HG02798 (cell line): Measurements from ENCODE around the gene DHRSX.
"Not testable (repeated sequence)": the region's sequence is repeated elsewhere in the genome, so short reads cannot be mapped to it uniquely, and the experiment has no call there.

ENCODE experiments used
- ATAC-seq: cut with Tn5 transposase; IDR thresholded peaks from one replicate; pipeline ENCODE4 v1.9.1; 2021; ENCODE audit warnings: mild to moderate bottlenecking; ENCODE audit not compliant: unreplicated experiment, poor library complexity

The DHRSX gene

GRCh38 chrX:2500803-2501558, at the start of gene DHRSX, which contains the start of gene ZBED1:
Gene DHRSX, minus strand, starts transcription at chrX:2500976. Its CDS starts 51 bp downstream, at chrX:2500925.
Gene ZBED1, minus strand, starts transcription at chrX:2500976. Its CDS starts 10,257 bp downstream, at chrX:2490719.
- peak; percentile 81 for ATAC-seq

GRCh38 chrX:2549876-2550275, 49.1 kb upstream of the DHRSX start:
- ATAC-seq, result no peak

- ATAC-seq, result no peak
These were observed 48.1 kb upstream of the DHRSX start for GRCh38 chrX:2548711-2549423.

- ATAC-seq, result no peak
These were observed 47.0 kb upstream of the DHRSX start for GRCh38 chrX:2547736-2548135.

GRCh38 chrX:2546496-2546895, 45.7 kb upstream of the DHRSX start:
- no peak for ATAC-seq

- no peak for ATAC-seq
These were observed 44.4 kb upstream of the DHRSX start for GRCh38 chrX:2545144-2545543.

GRCh38 chrX:2542826-2543521, 42.2 kb upstream of the DHRSX start:
- ATAC-seq, result no peak

- no peak for ATAC-seq
These were observed 40.8 kb upstream of the DHRSX start for GRCh38 chrX:2541603-2542002.

- ATAC-seq, result no peak
These were observed 39.7 kb upstream of the DHRSX start for GRCh38 chrX:2540426-2540947.

GRCh38 chrX:2539586-2539985, 38.8 kb upstream of the DHRSX start:
- no peak for ATAC-seq

GRCh38 chrX:2538031-2538757, 37.4 kb upstream of the DHRSX start:
- no peak for ATAC-seq

- ATAC-seq, result no peak
These were observed 36.2 kb upstream of the DHRSX start for GRCh38 chrX:2536974-2537373.

GRCh38 chrX:2536141-2536540, 35.4 kb upstream of the DHRSX start:
- ATAC-seq, result no peak

- not testable (repeated sequence) for ATAC-seq
These were observed 33.7 kb upstream of the DHRSX start for GRCh38 chrX:2534261-2535021.

GRCh38 chrX:2533424-2533823, 32.6 kb upstream of the DHRSX start:
- ATAC-seq, result no peak

- no peak for ATAC-seq
These were observed 25.6 kb upstream of the DHRSX start for GRCh38 chrX:2526390-2526789.

GRCh38 chrX:2523911-2524310, 23.1 kb upstream of the DHRSX start:
- no peak for ATAC-seq

GRCh38 chrX:2521927-2522386, 21.2 kb upstream of the DHRSX start:
- peak; percentile 53 for ATAC-seq
